Ishikawa (cell line): ENCODE data around the gene RIMBP2.

Experiments used
- EP300 ChIP-seq: IDR thresholded peaks from 2 replicates; pipeline ENCODE4 v1.6.1; 2012; ENCODE audit warnings: borderline replicate concordance
- RAD21 ChIP-seq: IDR thresholded peaks from 2 replicates; pipeline ENCODE4 v1.6.1; 2012; ENCODE audit warnings: low read depth
- ZBTB7A ChIP-seq: IDR thresholded peaks from 2 replicates; pipeline ENCODE4 v1.6.1; 2012; ENCODE audit warnings: low read depth

GRCh38 chr12:130574402-130574801 is 141.7 kb downstream of the RIMBP2 start:
- TF ChIP-seq RAD21: no peak
- no peak for TF ChIP-seq EP300
- no peak for TF ChIP-seq ZBTB7A
